Neural progenitor cell (in vitro differentiated cells): ENCODE measurements around the gene MYCBPAP. TPM values are rescaled to one million over a fixed set of nuclear protein-coding genes. Genes with fewer than 3 reads are reported as not detected.

ENCODE experiments used
- DNase-seq: peaks from one replicate; pipeline ENCODE4 v3.0.0-alpha.2; 2016; ENCODE audit warnings: low spot score
- H2AFZ ChIP-seq: fragments of 200-600 bp; sonication (generic); replicated peaks from 2 replicates; pipeline ENCODE4 v1.6.1; 2016; ENCODE audit warnings: antibody characterized with exemption
- H3F3A ChIP-seq: fragments of 200-600 bp; sonication (generic); 2 replicates; pipeline ENCODE4 v1.6.1; 2016; ENCODE audit warnings: antibody characterized with exemption, low read depth
- H3K27ac ChIP-seq: fragments of 200-600 bp; sonication (generic); 2 replicates; pipeline ENCODE4 v1.5.1; 2016; ENCODE audit warnings: mild to moderate bottlenecking
- H3K27me3 ChIP-seq: fragments of 200-600 bp; sonication (generic); 2 replicates; pipeline ENCODE4 v1.6.1; 2016; ENCODE audit warnings: mild to moderate bottlenecking, moderate library complexity
- H3K36me3 ChIP-seq: fragments of 200-600 bp; sonication (generic); 2 replicates; pipeline ENCODE4 v1.5.1; 2016
- H3K4me1 ChIP-seq: fragments of 200-600 bp; sonication (generic); 2 replicates; pipeline ENCODE4 v1.6.1; 2016; ENCODE audit warnings: mixed run types
- H3K4me2 ChIP-seq: fragments of 200-600 bp; sonication (generic); 2 replicates; pipeline ENCODE4 v1.6.1; 2016
- H3K4me3 ChIP-seq: fragments of 200-600 bp; sonication (generic); 2 replicates; pipeline ENCODE4 v1.5.1; 2016
- H3K79me2 ChIP-seq: fragments of 200-600 bp; sonication (generic); 2 replicates; pipeline ENCODE4 v1.6.1; 2016; ENCODE audit warnings: low read depth
- H3K9ac ChIP-seq: fragments of 200-600 bp; sonication (generic); 2 replicates; pipeline ENCODE4 v1.6.1; 2016
- H3K9me3 ChIP-seq: fragments of 200-600 bp; sonication (generic); 2 replicates; pipeline ENCODE4 v1.5.1; 2016; ENCODE audit warnings: low read depth
- H4K20me1 ChIP-seq: fragments of 200-600 bp; sonication (generic); 2 replicates; pipeline ENCODE4 v1.6.1; 2016; ENCODE audit warnings: low read depth
- H3K27ac Mint-ChIP-seq: 3 replicates; pipeline ENCODE4 v1.8.0; 2021; ENCODE audit warnings: mixed read lengths
- H3K27me3 Mint-ChIP-seq: 2 replicates; pipeline ENCODE4 v1.8.0; 2022; ENCODE audit warnings: low read depth, mild to moderate bottlenecking, inconsistent platforms, moderate library complexity, mixed read lengths; ENCODE audit not compliant: insufficient read depth
- H3K36me3 Mint-ChIP-seq: 3 replicates; pipeline ENCODE4 v1.8.0; 2021; ENCODE audit warnings: mixed read lengths
- H3K4me1 Mint-ChIP-seq: 3 replicates; pipeline ENCODE4 v1.8.0; 2021; ENCODE audit warnings: mixed read lengths
- H3K4me3 Mint-ChIP-seq: 3 replicates; pipeline ENCODE4 v1.8.0; 2021; ENCODE audit warnings: mild to moderate bottlenecking, moderate library complexity, mixed read lengths
- H3K9me3 Mint-ChIP-seq: 3 replicates; pipeline ENCODE4 v1.8.0; 2020; ENCODE audit warnings: mixed read lengths
- CTCF ChIP-seq: fragments of 200-600 bp; sonication (generic); IDR thresholded peaks from 2 replicates; pipeline ENCODE4 v1.5.1; 2017; ENCODE audit warnings: antibody characterized with exemption, mild to moderate bottlenecking
- EZH2 ChIP-seq: fragments of 200-600 bp; sonication (generic); IDR thresholded peaks from 2 replicates; pipeline ENCODE4 v1.6.1; 2017; ENCODE audit warnings: antibody characterized with exemption, mild to moderate bottlenecking, moderate library complexity
- EZH2phosphoT487 ChIP-seq: fragments of 200-600 bp; sonication (generic); IDR thresholded peaks from 2 replicates; pipeline ENCODE4 v1.6.1; 2017; ENCODE audit warnings: antibody characterized with exemption
- total RNA-seq: library from RNA; depleted of rRNA; stranded (reverse); fragments of >200 nt; gene quantifications from 2 replicates; pipeline ENCODE4 v1.2.3, GENCODE V29; 2015; ENCODE audit warnings: low replicate concordance

Gene MYCBPAP
- total RNA-seq, 1 donor from 2014 or later = 3.5 TPM

- Histone ChIP-seq H2AFZ (no peak overlapping the region), H3F3A (no peaks in the 10 kb centered on the region), H3K36me3 (no peaks in the 10 kb centered on the region), H4K20me1 (no peaks in the 10 kb centered on the region), H3K9ac (no peak overlapping the region), H3K4me1 (no peaks in the 10 kb centered on the region), H3K27ac (no peak overlapping the region), H3K4me2 (no peak overlapping the region), H3K9me3 (no peaks in the 10 kb centered on the region), H3K79me2 (no peaks in the 10 kb centered on the region), H3K27me3 (no peaks in the 10 kb centered on the region), H3K4me3 (no peak overlapping the region)
- TF ChIP-seq EZH2 = no peak
- peaks cover 7% of the 10 kb centered on the region for H3K27me3 Mint-ChIP-seq
- H3K9me3 Mint-ChIP-seq = no peaks in the 10 kb centered on the region
- DNase-seq = no peak
- no peak overlapping the region for H3K27ac Mint-ChIP-seq
- peaks cover 2% of the 10 kb centered on the region for H3K4me1 Mint-ChIP-seq
- no peaks in the 10 kb centered on the region for H3K36me3 Mint-ChIP-seq
- H3K4me3 Mint-ChIP-seq = no peak overlapping the region
These were observed 12.9 kb upstream of the MYCBPAP start for GRCh38 chr17:50495217-50495823.

GRCh38 chr17:50495918-50496317 lies 12.3 kb upstream of the MYCBPAP start:
- DNase-seq = no peak

GRCh38 chr17:50498021-50498874 lies 10.0 kb upstream of the MYCBPAP start:
- Histone ChIP-seq H3K36me3 (no peaks in the 10 kb centered on the region), H3K9ac (no peak overlapping the region), H3K4me1 (peaks cover under 1% of the 10 kb centered on the region), H3K4me3 (no peak overlapping the region), H3K79me2 (no peaks in the 10 kb centered on the region), H3K27ac (no peak overlapping the region), H2AFZ (no peak overlapping the region), H3F3A (peaks cover 5% of the 10 kb centered on the region), H4K20me1 (no peaks in the 10 kb centered on the region), H3K9me3 (no peaks in the 10 kb centered on the region), H3K27me3 (no peaks in the 10 kb centered on the region), H3K4me2 (no peak overlapping the region)
- Mint-ChIP-seq H3K36me3 (no peaks in the 10 kb centered on the region), H3K9me3 (no peaks in the 10 kb centered on the region), H3K4me1 (peaks cover 16% of the 10 kb centered on the region), H3K4me3 (no peak overlapping the region), H3K27me3 (peaks cover 10% of the 10 kb centered on the region), H3K27ac (no peak overlapping the region)
- TF ChIP-seq EZH2 (no peak), CTCF (no peak), EZH2phosphoT487 (no peak)
- DNase-seq = no peak

More at GRCh38 chr17:50495918-50496317, 12.3 kb upstream of the MYCBPAP start:
- Histone ChIP-seq H3K36me3 (no peaks in the 10 kb centered on the region), H2AFZ (no peak overlapping the region), H3K4me2 (no peak overlapping the region), H3K9me3 (no peaks in the 10 kb centered on the region), H3K79me2 (no peaks in the 10 kb centered on the region), H3K27me3 (no peaks in the 10 kb centered on the region), H4K20me1 (no peaks in the 10 kb centered on the region), H3K4me1 (no peaks in the 10 kb centered on the region), H3K27ac (no peak overlapping the region), H3K4me3 (no peak overlapping the region), H3F3A (no peaks in the 10 kb centered on the region), H3K9ac (no peak overlapping the region)
- Mint-ChIP-seq H3K4me3 (no peak overlapping the region), H3K36me3 (no peaks in the 10 kb centered on the region), H3K27ac (no peak overlapping the region), H3K4me1 (peaks cover 2% of the 10 kb centered on the region), H3K27me3 (peaks cover 7% of the 10 kb centered on the region), H3K9me3 (no peaks in the 10 kb centered on the region)
- TF ChIP-seq CTCF (no peak), EZH2 (no peak), EZH2phosphoT487 (no peak)

GRCh38 chr17:50499270-50499669 lies 9.0 kb upstream of the MYCBPAP start:
- Mint-ChIP-seq H3K4me3 (no peak overlapping the region), H3K27me3 (peaks cover 15% of the 10 kb centered on the region), H3K36me3 (no peaks in the 10 kb centered on the region), H3K27ac (no peak overlapping the region), H3K9me3 (no peaks in the 10 kb centered on the region), H3K4me1 (peaks cover 22% of the 10 kb centered on the region)
- no peaks in the 10 kb centered on the region for H3K27me3 ChIP-seq
- H4K20me1 ChIP-seq = no peaks in the 10 kb centered on the region
- no peaks in the 10 kb centered on the region for H3K79me2 ChIP-seq
- no peaks in the 10 kb centered on the region for H3K36me3 ChIP-seq
- H3K4me3 ChIP-seq = no peak overlapping the region
- no peaks in the 10 kb centered on the region for H3K9me3 ChIP-seq
- peaks cover 5% of the 10 kb centered on the region for H3F3A ChIP-seq
- H2AFZ ChIP-seq = no peak overlapping the region
- no peak overlapping the region for H3K4me2 ChIP-seq
- H3K4me1 ChIP-seq = peaks cover 8% of the 10 kb centered on the region
- no peak overlapping the region for H3K9ac ChIP-seq
- no peak for DNase-seq
- TF ChIP-seq CTCF (no peak), EZH2 (no peak), EZH2phosphoT487 (no peak)
- H3K27ac ChIP-seq = no peak overlapping the region
